A673 (cell line): Measurements from ENCODE around the gene FNDC3B. TPM values are rescaled to one million over a fixed set of nuclear protein-coding genes. Genes with fewer than 3 reads are reported as not detected.

Experiments
- BruUV-seq: library from RNA; stranded (reverse); fragments of 400-500 nt; replicated peaks from 2 replicates; lab custom pipeline; 2021; lab: Mats Ljungman, UMichigan
- CTCF ChIA-PET: fragments of 300-600 bp; sonication (Branson Sonifier 250); formaldehyde crosslinking; loops from one replicate; lab custom pipeline; 2022; ENCODE audit warnings: antibody characterized with exemption; lab: Charles Lee
- POLR2A ChIA-PET: fragments of 300-600 bp; sonication (Branson Sonifier 250); formaldehyde crosslinking; loops from one replicate; lab custom pipeline; 2022; ENCODE audit warnings: antibody characterized with exemption; ENCODE audit not compliant: low non-redundant PET; lab: Charles Lee
- DNase-seq: peaks from one replicate; pipeline ENCODE4 v3.0.0-alpha.2; 2015; ENCODE audit warnings: low spot score
- H3K27ac ChIP-seq: fragments of 200-600 bp; sonication (generic); 2 replicates; pipeline ENCODE4 v1.5.1; 2016; ENCODE audit warnings: mixed run types, low read depth, mild to moderate bottlenecking, mixed read lengths, antibody characterized with exemption, low read length; ENCODE audit not compliant: poor library complexity, severe bottlenecking
- H3K27me3 ChIP-seq: fragments of 200-600 bp; sonication (generic); replicated peaks from 2 replicates; pipeline ENCODE4 v1.6.1; 2017; ENCODE audit warnings: mixed run types, low read depth, mild to moderate bottlenecking, mixed read lengths, antibody characterized with exemption, low read length; ENCODE audit not compliant: insufficient read depth, poor library complexity
- H3K36me3 ChIP-seq: fragments of 200-600 bp; sonication (generic); 2 replicates; pipeline ENCODE4 v1.6.1; 2016; ENCODE audit warnings: mixed run types, mild to moderate bottlenecking, mixed read lengths, antibody characterized with exemption, low read length; ENCODE audit not compliant: insufficient read depth, poor library complexity, severe bottlenecking
- H3K4me1 ChIP-seq: fragments of 200-600 bp; sonication (generic); 2 replicates; pipeline ENCODE4 v1.6.1; 2017; ENCODE audit warnings: mixed run types, mild to moderate bottlenecking, mixed read lengths, antibody characterized with exemption, low read length; ENCODE audit not compliant: insufficient read depth, poor library complexity, severe bottlenecking
- H3K4me3 ChIP-seq: fragments of 200-600 bp; sonication (generic); 2 replicates; pipeline ENCODE4 v1.5.1; 2016; ENCODE audit warnings: low read depth, mixed run types, mild to moderate bottlenecking, mixed read lengths, low read length; ENCODE audit not compliant: poor library complexity, severe bottlenecking
- H3K9me3 ChIP-seq: fragments of 200-600 bp; sonication (generic); 2 replicates; pipeline ENCODE4 v1.6.1; 2016; ENCODE audit warnings: mixed run types, low read depth, mild to moderate bottlenecking, mixed read lengths, antibody characterized with exemption, low read length; ENCODE audit not compliant: poor library complexity, severe bottlenecking
- EZH2 ChIP-seq: fragments of 200-600 bp; sonication (generic); IDR thresholded peaks from 2 replicates; pipeline ENCODE4 v1.6.1; 2017; ENCODE audit warnings: borderline replicate concordance, low read depth, mild to moderate bottlenecking, mixed read lengths, antibody characterized with exemption, low read length; ENCODE audit not compliant: poor library complexity, severe bottlenecking
- intact Hi-C: fragments of 100-400 bp; cut with micrococcal nuclease; formaldehyde crosslinking; loops from one replicate; pipeline ENCODE4 v1.10.0; 2022; ENCODE audit not compliant: unreplicated experiment
- total RNA-seq: library from RNA; stranded (reverse); gene quantifications from 2 replicates; pipeline ENCODE4 v1.2.3, GENCODE V29; 2021
- TF ChIP-seq, protein P1 (sequence below): fragments of 300-800, 200-600 bp; sonication (generic); conservative IDR thresholded peaks from 2 replicates; pipeline ENCODE4 v1.5.1; 2017; ENCODE audit warnings: low read depth, mild to moderate bottlenecking, antibody characterized with exemption, low read length, moderate library complexity, mixed read lengths

The FNDC3B gene
- total RNA-seq, 1 experiment from 2014 or later: 50.8 TPM

DNA sequence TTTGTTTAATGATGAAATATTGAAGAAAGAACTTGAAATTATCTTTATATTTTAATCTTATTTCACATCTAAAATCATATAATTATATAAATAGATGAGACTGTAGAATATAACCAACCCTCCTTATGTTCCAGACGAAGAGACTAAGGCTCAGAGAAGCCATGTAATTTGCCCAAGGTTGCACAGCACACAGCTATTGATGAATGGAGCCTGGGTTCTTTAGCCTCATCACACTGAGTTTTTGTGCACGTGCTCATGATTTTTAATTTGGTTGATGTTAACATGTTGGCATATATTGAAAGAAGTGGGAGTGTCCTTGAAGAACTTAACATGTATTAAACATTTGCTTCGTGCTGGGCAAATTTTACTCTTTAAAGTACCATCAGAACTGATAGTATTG is 151.6 kb downstream of the FNDC3B start:
- POLR2A ChIA-PET: no interaction called here
- H3K4me1 ChIP-seq: peaks cover 15% of the 10 kb centered on the region
- BruUV-seq: no TSS peak

DNA sequence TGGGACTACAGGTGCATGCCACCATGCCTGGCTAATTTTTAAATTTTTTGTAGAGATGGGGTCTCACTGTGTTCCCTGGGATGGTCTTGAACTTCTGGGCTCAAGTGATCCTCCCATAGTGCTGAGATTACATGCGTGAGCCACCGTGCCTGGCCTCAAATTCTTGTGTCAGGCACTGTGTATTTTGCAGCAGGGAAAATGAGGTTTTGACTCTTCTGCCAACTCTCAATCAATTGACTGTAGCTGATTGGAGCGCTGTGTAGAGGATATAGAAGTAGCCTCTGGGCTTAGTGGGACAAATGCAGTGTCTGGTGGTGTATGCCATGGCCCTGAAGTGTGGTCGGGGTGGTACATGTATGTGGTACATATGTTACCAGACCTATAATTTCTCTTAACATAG is 152.3 kb downstream of the FNDC3B start:
- no peak for DNase-seq
- no peak for TF ChIP-seq EZH2
- TF ChIP-seq, protein P1, sequence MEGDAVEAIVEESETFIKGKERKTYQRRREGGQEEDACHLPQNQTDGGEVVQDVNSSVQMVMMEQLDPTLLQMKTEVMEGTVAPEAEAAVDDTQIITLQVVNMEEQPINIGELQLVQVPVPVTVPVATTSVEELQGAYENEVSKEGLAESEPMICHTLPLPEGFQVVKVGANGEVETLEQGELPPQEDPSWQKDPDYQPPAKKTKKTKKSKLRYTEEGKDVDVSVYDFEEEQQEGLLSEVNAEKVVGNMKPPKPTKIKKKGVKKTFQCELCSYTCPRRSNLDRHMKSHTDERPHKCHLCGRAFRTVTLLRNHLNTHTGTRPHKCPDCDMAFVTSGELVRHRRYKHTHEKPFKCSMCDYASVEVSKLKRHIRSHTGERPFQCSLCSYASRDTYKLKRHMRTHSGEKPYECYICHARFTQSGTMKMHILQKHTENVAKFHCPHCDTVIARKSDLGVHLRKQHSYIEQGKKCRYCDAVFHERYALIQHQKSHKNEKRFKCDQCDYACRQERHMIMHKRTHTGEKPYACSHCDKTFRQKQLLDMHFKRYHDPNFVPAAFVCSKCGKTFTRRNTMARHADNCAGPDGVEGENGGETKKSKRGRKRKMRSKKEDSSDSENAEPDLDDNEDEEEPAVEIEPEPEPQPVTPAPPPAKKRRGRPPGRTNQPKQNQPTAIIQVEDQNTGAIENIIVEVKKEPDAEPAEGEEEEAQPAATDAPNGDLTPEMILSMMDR: no peak
- no TSS peak for BruUV-seq
- Histone ChIP-seq H3K27ac (no peak overlapping the region), H3K36me3 (no peaks in the 10 kb centered on the region), H3K4me1 (peaks cover 15% of the 10 kb centered on the region), H3K27me3 (no peaks in the 10 kb centered on the region), H3K4me3 (no peak overlapping the region), H3K9me3 (no peaks in the 10 kb centered on the region)
- POLR2A ChIA-PET: no interaction called here
- intact Hi-C loops: no loop called here
- CTCF ChIA-PET: no interaction called here

More for the DNA sequence above, 151.6 kb downstream of the FNDC3B start:
- CTCF ChIA-PET: no interaction called here
- Histone ChIP-seq H3K27me3 (no peaks in the 10 kb centered on the region), H3K36me3 (no peaks in the 10 kb centered on the region), H3K9me3 (no peaks in the 10 kb centered on the region), H3K27ac (no peak overlapping the region), H3K4me3 (no peak overlapping the region)
- intact Hi-C loops: no loop called here
- TF ChIP-seq, protein P1: no peak
- DNase-seq: no peak

GRCh38 chr3:172192830-172193415 is 153.5 kb downstream of the FNDC3B start:
- TF ChIP-seq EZH2: no peak
- Histone ChIP-seq H3K27me3 (no peaks in the 10 kb centered on the region), H3K4me3 (no peak overlapping the region), H3K9me3 (no peaks in the 10 kb centered on the region), H3K36me3 (no peaks in the 10 kb centered on the region), H3K4me1 (peaks cover 15% of the 10 kb centered on the region), H3K27ac (no peak overlapping the region)
- DNase-seq: no peak
- CTCF ChIA-PET: no interaction called here
- BruUV-seq: no TSS peak
- POLR2A ChIA-PET: no interaction called here
- intact Hi-C loops: no loop called here

GRCh38 chr3:172193436-172193835 is 154.1 kb downstream of the FNDC3B start:
- Histone ChIP-seq H3K36me3 (no peaks in the 10 kb centered on the region), H3K4me3 (no peak overlapping the region), H3K9me3 (no peaks in the 10 kb centered on the region), H3K27ac (no peak overlapping the region), H3K4me1 (peaks cover 15% of the 10 kb centered on the region), H3K27me3 (no peaks in the 10 kb centered on the region)
- BruUV-seq: no TSS peak
- CTCF ChIA-PET: no interaction called here
- TF ChIP-seq, protein P1: no peak
- TF ChIP-seq EZH2: no peak
- POLR2A ChIA-PET: no interaction called here
- no peak for DNase-seq
- intact Hi-C loops: no loop called here
